NCI-H146 treated with DMSO at 0.1 percent for 48 hours (cell line): ENCODE results near the gene TRPM8.
"Not testable (repeated sequence)": the region's sequence is repeated elsewhere in the genome, so short reads cannot be mapped to it uniquely, and the experiment has no call there.

Experiments used
- DNase-seq: peaks from one replicate; lab custom pipeline; 2025; ENCODE audit not compliant: unreplicated experiment; lab: John Stamatoyannopoulos, UW

TRPM8 gene

DNA sequence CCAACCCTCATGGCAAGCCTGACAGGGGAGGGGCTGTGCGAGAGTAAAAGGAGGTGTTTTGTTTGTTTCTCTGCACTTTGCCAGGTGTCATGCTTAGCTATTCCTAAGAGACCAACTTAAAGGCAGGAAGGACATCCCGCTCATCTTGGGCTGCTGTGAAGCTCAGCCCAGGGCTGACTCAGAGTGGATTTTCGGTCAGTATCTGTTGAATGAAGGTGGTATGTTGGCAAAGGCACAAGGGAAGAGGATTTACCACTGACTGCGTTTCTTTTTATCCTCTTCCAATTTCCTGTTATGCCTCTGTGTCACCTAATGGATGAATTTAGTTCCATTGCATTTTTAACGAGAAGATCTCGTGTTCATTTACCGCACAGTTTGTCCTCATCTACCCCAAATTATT is 18.9 kb downstream of the TRPM8 start:
- DNase-seq, result no peak

GRCh38 chr2:233938676-233939370 is 21.6 kb downstream of the TRPM8 start:
- no peak for DNase-seq

GRCh38 chr2:233940376-233941276 is 23.5 kb downstream of the TRPM8 start:
- DNase-seq, result no peak

DNA sequence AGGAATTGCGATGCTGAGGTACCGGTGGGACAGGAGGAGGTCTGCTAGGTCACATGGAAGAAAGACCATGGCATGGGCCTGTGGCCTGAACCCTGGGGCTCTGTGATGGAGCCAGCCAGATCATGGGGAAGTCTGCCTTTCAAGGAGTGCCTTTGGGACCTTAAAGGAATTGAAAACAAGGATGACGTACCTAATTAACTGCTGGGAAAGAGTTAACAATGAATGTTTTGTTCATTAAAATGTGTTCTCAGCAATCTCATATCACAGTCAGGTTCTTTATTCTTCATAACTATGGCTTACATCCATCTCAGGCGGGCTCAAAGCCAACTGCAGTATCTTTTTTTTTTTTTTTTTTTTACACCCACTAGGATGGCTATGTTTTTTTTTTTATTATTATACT is 25.6 kb downstream of the TRPM8 start:
- DNase-seq, result no peak

DNA sequence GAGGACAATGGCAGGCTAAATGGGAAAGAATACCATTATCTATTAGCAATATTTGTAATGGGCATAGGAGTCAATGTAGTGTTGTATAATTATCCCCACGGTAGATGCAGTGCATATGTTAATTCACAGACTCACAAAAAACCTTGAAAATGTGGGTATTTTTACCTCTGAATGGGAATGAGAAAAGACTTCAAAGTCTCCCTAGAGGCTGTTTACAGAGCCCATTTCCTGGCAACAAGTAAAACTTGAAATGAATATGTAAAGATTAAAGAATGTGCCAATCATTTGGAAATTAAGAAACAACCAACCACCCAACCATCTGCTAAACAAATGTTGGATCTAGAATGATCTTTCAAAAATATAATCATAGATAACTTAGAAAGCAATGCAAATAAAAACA is 27.1 kb downstream of the TRPM8 start:
- no peak for DNase-seq

DNA sequence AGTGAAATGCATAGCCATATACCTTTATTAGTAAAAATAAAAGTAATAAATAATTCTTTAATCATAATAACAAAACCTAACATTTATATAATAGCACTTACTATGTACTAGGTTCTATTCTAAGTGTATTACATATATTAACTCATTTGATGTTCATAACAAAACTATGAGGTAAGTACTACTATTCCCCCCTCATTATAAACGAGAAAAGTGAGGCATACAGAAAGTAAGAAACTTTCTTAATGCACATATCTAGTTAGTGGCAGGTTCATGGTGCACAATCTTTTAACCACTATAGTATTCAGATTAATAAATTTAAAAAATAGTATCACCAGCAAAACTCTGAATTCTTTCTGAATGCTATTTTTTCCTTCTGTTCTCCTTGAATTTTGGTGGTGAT is 27.5 kb downstream of the TRPM8 start:
- DNase-seq, result no peak

DNA sequence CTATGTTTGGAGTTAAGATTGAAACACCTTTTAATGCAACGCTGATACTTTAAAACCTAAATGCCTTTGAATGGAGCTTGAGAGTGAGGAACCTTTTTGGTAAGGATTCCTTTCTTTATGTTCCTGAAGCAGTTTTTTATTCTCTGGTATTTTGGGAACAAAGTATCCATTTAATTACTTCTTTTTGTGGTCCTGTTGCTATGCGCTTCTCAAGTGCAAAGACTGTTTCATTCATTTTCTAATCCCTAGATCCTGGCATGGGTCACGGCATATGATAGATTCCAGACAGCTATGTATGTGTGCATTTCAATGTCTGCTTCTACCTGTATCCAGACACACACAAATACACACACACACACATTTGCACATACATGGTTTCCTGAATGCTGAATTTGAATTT is 28.0 kb downstream of the TRPM8 start:
- DNase-seq, result no peak

GRCh38 chr2:233950078-233950825 is 33.1 kb downstream of the TRPM8 start:
- DNase-seq, result no peak

DNA sequence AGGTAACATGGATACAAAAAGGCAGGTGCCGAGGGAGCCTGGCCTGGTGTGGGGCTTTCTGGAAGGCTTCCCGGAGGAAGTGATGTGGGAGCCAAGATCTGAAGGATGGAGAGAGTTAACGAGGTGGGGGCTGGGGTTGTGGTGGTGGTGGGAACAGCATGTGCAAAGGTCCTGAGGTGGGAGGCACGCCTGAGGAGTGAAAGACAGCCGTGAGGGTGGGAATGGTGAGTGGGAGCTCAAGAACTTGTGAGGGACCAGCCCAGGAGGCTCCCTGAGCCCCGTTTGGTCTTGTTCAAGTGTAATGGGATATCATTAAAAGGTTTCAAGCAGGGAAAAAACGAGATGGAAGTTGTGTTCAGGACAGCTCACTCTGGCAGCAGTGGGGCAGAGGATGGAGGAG is 35.2 kb downstream of the TRPM8 start:
- DNase-seq, result no peak

DNA sequence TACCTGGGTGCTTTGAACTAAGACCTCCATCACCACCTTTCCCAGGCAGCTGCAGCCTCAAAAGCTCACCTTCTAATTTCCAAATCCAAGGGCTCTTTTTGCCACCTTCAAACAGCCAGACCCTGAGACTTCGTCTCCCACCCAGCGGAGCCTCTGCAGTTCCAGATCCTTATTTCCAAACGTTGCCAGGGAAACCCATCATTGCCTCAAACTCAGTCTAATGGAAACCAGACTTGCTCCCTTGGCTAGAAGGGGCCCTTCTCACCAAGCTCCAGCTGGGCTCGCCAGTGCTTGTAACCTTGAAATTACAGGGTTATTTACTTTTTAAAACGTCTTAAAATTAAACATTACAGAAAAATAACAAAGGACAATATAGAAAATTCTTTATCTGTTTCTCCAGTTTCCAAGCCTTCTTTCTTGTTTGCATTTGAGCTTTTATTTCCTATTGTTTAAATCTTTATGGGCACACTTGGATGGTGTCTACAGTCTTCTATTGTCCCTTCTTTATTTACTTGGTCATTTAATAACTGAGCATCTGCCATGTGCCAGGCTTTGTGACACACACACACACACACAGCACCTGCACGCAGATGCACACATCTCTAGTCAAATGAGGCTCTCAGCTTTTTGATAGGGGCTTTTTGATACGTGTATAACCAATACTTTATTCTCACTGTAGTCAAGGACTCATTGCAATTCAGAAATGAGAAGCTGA is 36.1 kb downstream of the TRPM8 start:
- DNase-seq, result peak; percentile 88

- no peak for DNase-seq
Observed at GRCh38 chr2:233960203-233960602, 43.0 kb downstream of the TRPM8 start.

DNA sequence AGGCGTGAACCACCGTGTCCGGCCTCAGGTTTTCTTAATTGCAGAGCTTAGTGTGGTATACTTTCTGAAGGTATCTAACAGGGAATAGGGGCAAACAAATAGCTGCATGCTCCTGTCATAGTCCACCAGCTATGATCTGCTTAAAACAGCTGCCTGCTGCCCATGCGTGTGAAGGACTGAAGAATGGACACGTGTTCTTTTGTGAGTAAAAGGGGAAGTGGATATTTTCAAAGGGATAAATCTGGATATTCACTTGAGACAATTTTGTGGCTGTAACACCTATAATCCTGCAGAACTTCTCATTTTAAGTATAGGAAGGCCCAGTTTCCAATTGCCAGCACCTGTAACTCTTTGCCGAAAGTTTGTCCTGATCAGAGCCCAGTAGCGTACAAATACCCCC is 44.7 kb downstream of the TRPM8 start:
- DNase-seq, result no peak

- DNase-seq, result no peak
Observed at GRCh38 chr2:233964581-233964980, 47.4 kb downstream of the TRPM8 start.

GRCh38 chr2:233965032-233965603 is 47.9 kb downstream of the TRPM8 start:
- no peak for DNase-seq

DNA sequence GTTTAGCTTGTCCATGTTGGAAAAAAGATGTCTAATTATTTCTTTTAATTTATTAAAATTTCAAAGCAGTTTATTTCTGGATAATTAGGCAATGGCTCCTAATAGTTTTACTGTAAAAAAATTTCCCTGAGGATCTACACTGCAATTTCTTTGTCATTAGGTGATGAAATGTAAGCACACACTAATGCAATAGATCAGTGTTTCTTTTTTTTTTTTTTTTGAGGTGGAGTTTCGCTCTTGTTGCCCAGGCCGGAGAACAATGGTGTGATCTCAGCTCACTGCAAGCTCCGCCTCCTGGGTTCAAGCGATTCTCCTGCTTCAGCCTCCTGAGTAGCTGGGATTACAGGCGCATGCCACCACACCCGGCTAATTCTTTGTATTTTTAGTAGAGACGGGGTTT is 48.5 kb downstream of the TRPM8 start:
- not testable (repeated sequence) for DNase-seq

GRCh38 chr2:233966388-233966787 is 49.2 kb downstream of the TRPM8 start:
- DNase-seq, result no peak

DNA sequence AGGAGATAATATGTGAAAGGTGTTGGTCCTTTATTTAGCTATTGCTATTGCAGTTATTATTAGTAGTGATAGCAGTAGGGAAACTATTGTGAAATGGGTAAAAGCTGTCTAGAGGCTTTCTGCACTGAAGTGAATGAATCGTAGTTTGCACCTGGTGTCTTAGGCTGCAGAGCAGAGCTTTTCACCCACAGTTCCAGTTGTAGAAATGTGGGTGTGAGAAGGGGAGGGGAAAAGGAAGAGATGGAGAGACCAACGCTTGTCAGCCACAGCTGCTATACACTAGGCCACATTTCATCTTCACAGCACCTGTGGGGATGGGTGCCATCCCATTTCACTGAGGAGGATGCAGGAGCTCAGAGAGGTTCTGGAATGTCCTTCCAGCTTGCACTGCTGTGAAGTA is 50.0 kb downstream of the TRPM8 start:
- no peak for DNase-seq

- DNase-seq, result no peak
Observed at GRCh38 chr2:233968556-233968955, 51.4 kb downstream of the TRPM8 start.

DNA sequence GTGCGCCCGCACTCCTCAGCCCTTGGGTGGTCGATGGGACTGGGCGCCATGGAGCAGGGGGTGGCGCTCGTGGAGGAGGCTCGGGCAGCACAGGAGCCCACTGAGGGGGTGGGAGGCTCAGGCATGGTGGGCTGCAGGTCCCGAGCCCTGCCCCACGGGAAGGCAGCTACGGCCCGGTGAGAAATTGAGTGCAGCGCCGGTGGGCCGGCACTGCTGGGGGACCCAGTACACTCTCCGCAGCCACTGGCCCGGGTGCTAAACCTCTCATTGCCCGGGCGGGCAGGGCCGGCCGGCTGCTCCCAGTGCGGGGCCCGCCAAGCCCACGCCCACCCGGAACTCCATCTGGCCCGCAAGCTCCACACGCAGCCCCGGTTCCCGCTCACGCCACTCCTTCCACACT is 55.3 kb downstream of the TRPM8 start:
- DNase-seq, result not testable (repeated sequence)

DNA sequence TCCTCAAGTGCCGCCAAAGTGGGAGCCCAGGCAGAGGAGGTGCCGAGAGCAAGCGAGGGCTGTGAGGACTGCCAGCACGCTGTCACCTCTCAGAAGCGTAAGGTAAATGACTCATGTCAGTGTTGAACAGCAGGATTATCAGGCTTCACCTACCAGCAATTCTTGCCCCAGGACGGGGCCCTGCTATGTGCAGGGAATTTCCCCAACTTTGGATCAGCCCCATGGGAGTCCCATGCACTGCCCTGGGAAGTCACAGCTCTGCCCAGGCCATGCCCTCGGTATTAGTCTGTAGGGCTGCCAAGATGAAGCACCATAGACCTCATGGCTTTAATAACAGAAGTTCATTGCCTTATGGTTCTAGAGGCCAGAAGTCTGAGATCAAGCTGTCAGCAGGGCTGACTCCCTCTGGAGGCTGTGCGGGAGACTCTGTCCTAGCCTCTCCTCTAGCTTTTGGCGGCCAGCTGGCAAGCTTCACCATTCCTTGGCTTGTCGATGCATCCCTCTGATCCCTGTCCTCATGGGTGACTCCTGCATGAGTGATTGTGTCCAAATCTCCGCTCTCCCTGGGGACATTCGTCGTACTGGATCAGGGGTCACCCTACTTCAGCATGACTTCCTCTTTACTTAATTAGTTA is 55.9 kb downstream of the TRPM8 start:
- DNase-seq, result no peak
